ENCODE results near the gene ZFP36L1. TPM values are rescaled to one million over a fixed set of nuclear protein-coding genes. Genes with fewer than 3 reads are reported as not detected.

The ZFP36L1 gene
- total RNA-seq, 5 donors from 2014 or later (not counting 1 experiment from before 2014, with no cell fraction given) = 123 to 253 (median 233) TPM

DNA sequence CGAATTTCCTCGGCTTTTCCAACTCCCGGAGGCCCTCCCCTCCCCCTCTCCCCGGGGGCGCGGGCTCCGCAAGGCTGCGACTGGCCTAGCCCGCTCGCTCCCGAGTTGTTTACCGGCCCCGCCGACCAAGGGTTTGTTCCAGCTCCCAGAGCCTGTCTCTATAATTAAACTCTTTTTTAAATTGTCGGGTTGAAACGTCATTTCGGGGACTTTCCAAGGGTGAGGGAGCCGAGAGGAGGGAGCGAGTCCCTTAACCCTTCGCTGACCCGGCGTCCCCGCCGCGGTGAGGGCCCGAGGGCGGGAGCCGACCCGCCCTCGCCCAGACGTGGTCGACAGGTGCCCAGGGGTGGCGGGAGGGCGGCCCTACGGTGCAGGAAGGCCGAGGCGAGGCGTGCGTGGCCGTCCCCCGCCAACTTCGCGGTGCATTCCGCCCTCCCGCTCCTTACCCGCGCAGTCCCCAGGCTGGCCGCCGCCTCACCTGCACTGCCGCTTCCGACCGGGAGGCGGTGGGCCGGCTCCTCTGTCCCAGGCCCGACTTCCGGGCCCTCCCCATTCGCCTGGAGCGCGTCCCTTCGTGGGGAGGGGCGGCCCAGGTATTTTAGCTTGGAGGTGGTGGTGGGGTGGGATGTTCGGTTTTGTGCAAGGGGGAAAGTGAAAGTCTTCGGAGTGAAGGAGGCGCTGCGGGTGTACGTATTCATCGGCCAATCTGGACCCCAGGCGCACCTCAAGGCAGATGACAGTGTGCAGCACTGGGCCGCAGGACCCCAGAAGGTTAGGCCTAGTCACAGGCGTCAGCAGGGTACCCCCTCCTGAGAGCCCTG lies 2.9 kb upstream of the ZFP36L1 start:
- Mint-ChIP-seq H3K27ac (peak overlapping the region; percentile 96 to 98), H3K36me3 (peaks cover 10% of the 10 kb centered on the region), H3K4me1 (peaks cover 27 to 35% (median 33%) of the 10 kb centered on the region in 3 donors), H3K27me3 (no peaks in the 10 kb centered on the region), H3K4me3 (peak overlapping the region; percentile 91 to 98 (median 96)), H3K9me3 (no peaks in the 10 kb centered on the region)
- ChIA-PET CTCF (interaction anchor here (0.6 to 2.5 kb wide), 10 partner anchors 7 to 958 kb away, joined by 3 to 12 read pairs (median 3); no protein-coding TSS in a partner anchor), POLR2A (interaction anchor here (0.6 to 3.2 kb wide), 16 partner anchors 12 to 463 kb away, joined by 3 to 18 read pairs (median 4); no protein-coding TSS in a partner anchor)
- Histone ChIP-seq H3K9me3 (no peaks in the 10 kb centered on the region), H3K27ac (ENCODE audit: low read length) (peak overlapping the region; percentile 100), H3K4me3 (ENCODE audit: control insufficient read depth in 1 of 2, extremely low read depth in 1 of 2, low read length in 1 of 2) (peak overlapping the region; percentile 87 to 95), H3K27me3 (replicated peaks in 1 of 2; ENCODE audit: control insufficient read depth in 2 of 2, extremely low read depth in 1 of 2, insufficient read depth in 2 of 2, low read length in 1 of 2) (no peaks in the 10 kb centered on the region), H3K4me1 (ENCODE audit: control insufficient read depth in 1 of 2, extremely low read depth in 1 of 2, insufficient read depth in 2 of 2, low read length in 2 of 2) (peaks cover 8 to 33% of the 10 kb centered on the region in 2 experiments), H3K36me3 (ENCODE audit: control insufficient read depth in 2 of 2, extremely low read depth in 1 of 2, insufficient read depth in 1 of 2, low read length in 1 of 2) (peaks cover 0 to 2% of the 10 kb centered on the region in 2 donors)
- DNase-seq (peak in 34 of 35 experiments; percentile 71 to 92 (median 79)), ATAC-seq (replicated peaks in 1 of 4) (peak; percentile 50 to 53 (median 52))
- under 1% methylated on average over 60 of the region's 70 CpGs for WGBS (ENCODE audit: insufficient coverage)

DNA sequence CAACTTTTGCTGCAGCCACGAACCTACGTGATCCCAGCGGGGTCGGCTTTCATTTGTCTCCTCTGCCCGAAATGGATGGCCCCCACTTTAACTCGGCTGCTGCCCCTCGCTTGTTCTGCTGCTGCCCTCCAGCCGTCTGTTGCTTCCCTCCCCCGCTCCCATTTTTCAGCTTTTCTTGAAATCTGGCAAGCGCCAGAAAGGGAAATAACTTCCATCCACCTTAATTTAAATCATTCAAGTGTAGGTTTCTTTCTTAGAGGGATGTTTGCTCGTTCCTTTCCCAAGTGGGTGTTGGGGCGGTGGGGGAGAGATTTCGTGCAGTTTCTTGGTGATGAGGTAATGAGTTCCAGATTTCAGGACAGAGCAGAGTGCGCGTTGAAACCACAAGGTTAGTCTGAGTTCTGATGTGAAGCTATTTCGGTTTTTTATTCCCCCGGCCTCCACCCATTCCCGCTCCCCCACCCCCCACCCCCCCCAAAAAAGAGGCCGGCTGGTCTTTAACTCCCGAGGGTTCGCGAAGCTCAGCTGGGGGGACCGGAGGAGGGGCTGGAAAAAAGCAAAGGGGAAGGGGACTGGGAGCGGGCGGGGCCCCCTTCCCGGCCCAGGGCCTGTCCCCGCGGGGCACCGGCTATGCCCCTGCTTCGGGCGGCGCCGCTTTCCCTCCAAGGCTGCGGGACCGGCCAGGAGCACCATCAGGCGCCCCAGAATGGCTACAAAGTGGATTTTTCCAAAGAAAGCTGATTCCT lies 2.2 kb upstream of the ZFP36L1 start:
- Histone ChIP-seq H3K4me1 (ENCODE audit: control insufficient read depth in 1 of 2, extremely low read depth in 1 of 2, insufficient read depth in 2 of 2, low read length in 2 of 2) (peaks cover 8 to 37% of the 10 kb centered on the region in 2 experiments), H3K4me3 (ENCODE audit: control insufficient read depth in 1 of 2, extremely low read depth in 1 of 2, low read length in 1 of 2) (peak overlapping the region; percentile 87 to 95), H3K27ac (ENCODE audit: low read length) (peak overlapping the region; percentile 100), H3K36me3 (ENCODE audit: control insufficient read depth in 2 of 2, extremely low read depth in 1 of 2, insufficient read depth in 1 of 2, low read length in 1 of 2) (peaks cover 0 to 7% of the 10 kb centered on the region in 2 donors), H3K9me3 (no peaks in the 10 kb centered on the region), H3K27me3 (replicated peaks in 1 of 2; ENCODE audit: control insufficient read depth in 2 of 2, extremely low read depth in 1 of 2, insufficient read depth in 2 of 2, low read length in 1 of 2) (no peaks in the 10 kb centered on the region)
- peaks cover 16% of the 10 kb centered on the region for H3K36me3 Mint-ChIP-seq
- H3K27ac Mint-ChIP-seq = peak overlapping the region; percentile 99
- H3K4me1 Mint-ChIP-seq = peaks cover 24 to 42% (median 31%) of the 10 kb centered on the region in 3 donors
- ATAC-seq (replicated peaks in 1 of 4) (no peak), DNase-seq (peak in 12 of 35 experiments; percentile 33 to 73 (median 50))
- 0% methylated on average over 20 of the region's 36 CpGs for WGBS (ENCODE audit: insufficient coverage)
- H3K9me3 Mint-ChIP-seq = no peaks in the 10 kb centered on the region
- POLR2A ChIA-PET = interaction anchor here (0.6 to 3.2 kb wide), 15 partner anchors 11 to 523 kb away, joined by 3 to 18 read pairs (median 4); no protein-coding TSS in a partner anchor
- H3K4me3 Mint-ChIP-seq = peak overlapping the region; percentile 91 to 98 (median 96)
- CTCF ChIA-PET = interaction anchor here (0.6 to 2.5 kb wide), 9 partner anchors 14 to 958 kb away, joined by 3 to 12 read pairs (median 3); no protein-coding TSS in a partner anchor
- H3K27me3 Mint-ChIP-seq = no peaks in the 10 kb centered on the region

DNA sequence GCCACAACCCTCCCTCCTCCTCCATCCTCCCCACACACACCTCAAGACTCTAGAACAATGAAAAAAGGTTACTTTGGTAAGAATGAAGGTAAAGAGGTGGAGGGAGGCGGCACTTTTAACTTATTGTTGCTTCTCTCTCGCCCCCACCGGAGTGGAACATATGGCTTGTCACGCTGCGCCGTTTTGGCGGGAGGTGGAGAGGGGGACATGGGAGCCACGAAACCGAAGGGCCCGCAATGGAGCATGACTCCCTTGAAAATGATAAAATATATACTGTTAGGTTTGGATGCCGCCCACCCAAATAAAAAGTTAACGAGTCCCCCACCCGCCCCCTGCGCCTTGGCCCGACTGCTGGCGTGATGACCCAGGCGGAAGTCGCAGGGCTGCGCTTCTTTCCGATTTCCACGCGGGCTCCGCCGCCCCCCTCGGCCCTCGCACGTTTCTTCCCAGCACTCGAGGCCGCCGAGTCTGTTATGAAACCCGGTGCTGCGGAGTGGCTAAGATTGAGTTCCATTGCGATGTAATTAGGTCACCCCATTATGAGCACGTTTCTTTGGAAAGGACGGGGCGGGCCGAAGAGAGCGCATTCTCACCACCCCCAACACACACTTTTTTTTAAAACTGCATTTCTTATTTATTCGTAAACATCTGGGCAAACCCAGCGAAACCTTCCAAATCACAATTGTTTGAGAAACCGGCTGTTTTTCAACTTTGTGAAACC lies 1.4 kb upstream of the ZFP36L1 start:
- POLR2A ChIA-PET = interaction anchor here (0.6 to 3.2 kb wide), 5 partner anchors 11 to 522 kb away, joined by 4 to 18 read pairs (median 5); no protein-coding TSS in a partner anchor
- Histone ChIP-seq H3K4me3 (ENCODE audit: control insufficient read depth in 1 of 2, extremely low read depth in 1 of 2, low read length in 1 of 2) (peak overlapping the region; percentile 86 to 95), H3K27me3 (replicated peaks in 1 of 2; ENCODE audit: control insufficient read depth in 2 of 2, extremely low read depth in 1 of 2, insufficient read depth in 2 of 2, low read length in 1 of 2) (no peaks in the 10 kb centered on the region), H3K27ac (ENCODE audit: low read length) (peak overlapping the region; percentile 100), H3K36me3 (ENCODE audit: control insufficient read depth in 2 of 2, extremely low read depth in 1 of 2, insufficient read depth in 1 of 2, low read length in 1 of 2) (peaks cover 0 to 14% of the 10 kb centered on the region in 2 donors), H3K9me3 (no peaks in the 10 kb centered on the region), H3K4me1 (ENCODE audit: control insufficient read depth in 1 of 2, extremely low read depth in 1 of 2, insufficient read depth in 2 of 2, low read length in 2 of 2) (peaks cover 8 to 44% of the 10 kb centered on the region in 2 experiments)
- Mint-ChIP-seq H3K9me3 (no peaks in the 10 kb centered on the region), H3K4me1 (peaks cover 27 to 48% (median 32%) of the 10 kb centered on the region in 3 donors), H3K4me3 (peak overlapping the region; percentile 91 to 98 (median 96)), H3K27ac (peak overlapping the region; percentile 99), H3K27me3 (no peaks in the 10 kb centered on the region), H3K36me3 (peaks cover 23% of the 10 kb centered on the region)
- ATAC-seq (replicated peaks in 1 of 4) (peak; percentile 21 to 28 (median 21)), DNase-seq (peak in 34 of 35 experiments; percentile 72 to 90 (median 81))
- WGBS (ENCODE audit: insufficient coverage) = 0% methylated on average over 31 of the region's 41 CpGs
- CTCF ChIA-PET = interaction anchor here in 1 of 2 donors (0.6 kb wide), 1 partner anchor 444 kb away, joined by 6 read pairs; no protein-coding TSS in a partner anchor

DNA sequence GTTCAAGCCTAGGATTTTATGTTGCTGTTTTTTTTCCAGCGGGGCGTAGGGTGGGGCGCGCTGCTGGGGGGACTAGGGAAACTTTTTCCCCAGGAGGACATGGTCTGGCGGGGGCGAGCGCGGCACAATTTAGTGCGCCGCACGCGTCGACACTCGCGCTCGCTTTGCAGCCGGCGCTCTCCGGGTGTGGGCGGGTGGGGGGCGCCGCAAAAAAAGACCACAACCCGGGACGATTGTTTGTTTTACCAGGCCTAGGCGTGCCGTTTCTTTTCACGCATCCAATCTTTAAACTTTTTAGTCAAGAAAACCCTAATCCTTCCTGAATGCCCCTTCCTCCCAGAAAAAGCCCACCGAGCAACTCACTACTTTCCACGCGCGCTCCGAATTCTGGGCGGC lies 865 bp upstream of the ZFP36L1 start:
- Histone ChIP-seq H3K9me3 (no peaks in the 10 kb centered on the region), H3K27me3 (replicated peaks in 1 of 2; ENCODE audit: control insufficient read depth in 2 of 2, extremely low read depth in 1 of 2, insufficient read depth in 2 of 2, low read length in 1 of 2) (no peaks in the 10 kb centered on the region), H3K36me3 (ENCODE audit: control insufficient read depth in 2 of 2, extremely low read depth in 1 of 2, insufficient read depth in 1 of 2, low read length in 1 of 2) (peaks cover 0 to 19% of the 10 kb centered on the region in 2 donors), H3K27ac (ENCODE audit: low read length) (peak overlapping the region; percentile 100), H3K4me3 (ENCODE audit: control insufficient read depth in 1 of 2, extremely low read depth in 1 of 2, low read length in 1 of 2) (peak overlapping the region; percentile 86 to 95), H3K4me1 (ENCODE audit: control insufficient read depth in 1 of 2, extremely low read depth in 1 of 2, insufficient read depth in 2 of 2, low read length in 2 of 2) (peaks cover 8 to 48% of the 10 kb centered on the region in 2 experiments)
- 0% methylated on average over 25 of the region's 33 CpGs for WGBS (ENCODE audit: insufficient coverage)
- ATAC-seq (replicated peaks in 1 of 4) (peak; percentile 1 to 7 (median 5)), DNase-seq (peak in 8 of 35 experiments; percentile 44 to 59 (median 52))
- Mint-ChIP-seq H3K27ac (peak overlapping the region; percentile 99), H3K27me3 (no peaks in the 10 kb centered on the region), H3K4me3 (peak overlapping the region; percentile 91 to 98 (median 96)), H3K36me3 (peaks cover 28% of the 10 kb centered on the region), H3K9me3 (no peaks in the 10 kb centered on the region), H3K4me1 (peaks cover 29 to 54% (median 38%) of the 10 kb centered on the region in 3 donors)
- CTCF ChIA-PET = interaction anchor here in 1 of 2 donors (1.1 to 7.1 kb wide), 3 partner anchors 13 to 26 kb away, joined by 4 to 95 read pairs (median 5); no protein-coding TSS in a partner anchor
- POLR2A ChIA-PET = interaction anchor here (1.4 to 2.9 kb wide), 3 partner anchors 13 to 22 kb away, joined by 10 to 26 read pairs (median 13); no protein-coding TSS in a partner anchor

DNA sequence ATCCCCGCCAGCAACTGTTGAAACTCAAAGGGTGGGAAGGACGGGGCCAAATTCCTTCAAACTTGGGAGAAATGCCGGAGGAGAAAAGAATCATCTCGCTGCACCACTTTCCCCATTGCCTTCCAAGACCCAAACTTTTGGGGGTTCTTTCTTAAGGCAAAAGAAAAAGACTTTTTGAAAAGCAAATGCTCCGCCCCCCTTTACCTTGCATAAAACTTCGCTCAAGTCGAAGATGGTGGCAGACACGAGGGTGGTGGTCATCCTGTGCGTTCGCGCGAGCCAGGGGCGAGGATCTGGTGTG lies 239 bp downstream of the ZFP36L1 start:
- H3K27me3 Mint-ChIP-seq = no peaks in the 10 kb centered on the region
- H3K4me1 ChIP-seq (ENCODE audit: control insufficient read depth in 1 of 2, extremely low read depth in 1 of 2, insufficient read depth in 2 of 2, low read length in 2 of 2) = peaks cover 16 to 49% of the 10 kb centered on the region in 2 experiments
- H3K27ac ChIP-seq (ENCODE audit: low read length) = peak overlapping the region; percentile 100
- peaks cover 0 to 23% of the 10 kb centered on the region in 2 donors for H3K36me3 ChIP-seq (ENCODE audit: control insufficient read depth in 2 of 2, extremely low read depth in 1 of 2, insufficient read depth in 1 of 2, low read length in 1 of 2)
- WGBS (ENCODE audit: insufficient coverage) = 0% methylated on average over 9 of the region's 13 CpGs
- DNase-seq = no peak
- peak overlapping the region; percentile 95 to 100 for H3K4me3 ChIP-seq (ENCODE audit: control insufficient read depth in 1 of 2, extremely low read depth in 1 of 2, low read length in 1 of 2)
- peak overlapping the region; percentile 91 to 98 (median 96) for H3K4me3 Mint-ChIP-seq
- H3K27ac Mint-ChIP-seq = peak overlapping the region; percentile 96 to 97
- peak in 2 of 4 experiments; percentile 3 to 5 for ATAC-seq (replicated peaks in 1 of 4)
- H3K27me3 ChIP-seq (replicated peaks in 1 of 2; ENCODE audit: control insufficient read depth in 2 of 2, extremely low read depth in 1 of 2, insufficient read depth in 2 of 2, low read length in 1 of 2) = no peaks in the 10 kb centered on the region
- peaks cover 33% of the 10 kb centered on the region for H3K36me3 Mint-ChIP-seq
- no peaks in the 10 kb centered on the region for H3K9me3 Mint-ChIP-seq
- peaks cover 34 to 58% (median 43%) of the 10 kb centered on the region in 3 donors for H3K4me1 Mint-ChIP-seq
- H3K9me3 ChIP-seq = no peaks in the 10 kb centered on the region
- POLR2A ChIA-PET = interaction anchor here (0.6 to 2.9 kb wide), 12 partner anchors 12 to 543 kb away, joined by 3 to 26 read pairs (median 10); no protein-coding TSS in a partner anchor
- CTCF ChIA-PET = interaction anchor here (0.6 to 7.1 kb wide), 15 partner anchors 12 to 1433 kb away, joined by 3 to 95 read pairs (median 3); partner anchors contain the start of gene ATP6V1D (in 1 of the 2)
